MM.1S (cell line): ENCODE measurements around the gene SOX13.

Experiments used
- EZH2 ChIP-seq: fragments of 300-600 bp; sonication (generic); optimal IDR thresholded peaks from 2 replicates; pipeline ENCODE3; 2017; ENCODE audit warnings: low read depth, mild to moderate bottlenecking, antibody characterized with exemption, low read length, mixed read lengths
- EZH2phosphoT487 ChIP-seq: fragments of 300-600 bp; sonication (generic); IDR thresholded peaks from 2 replicates; pipeline ENCODE4 v1.6.1; 2018; ENCODE audit warnings: antibody characterized with exemption, low read length
- TF ChIP-seq, protein P1 (sequence below): fragments of 300-600 bp; sonication (generic); IDR thresholded peaks from 2 replicates; pipeline ENCODE4 v1.5.1; 2016; ENCODE audit warnings: antibody characterized with exemption, low read length, mixed read lengths

DNA sequence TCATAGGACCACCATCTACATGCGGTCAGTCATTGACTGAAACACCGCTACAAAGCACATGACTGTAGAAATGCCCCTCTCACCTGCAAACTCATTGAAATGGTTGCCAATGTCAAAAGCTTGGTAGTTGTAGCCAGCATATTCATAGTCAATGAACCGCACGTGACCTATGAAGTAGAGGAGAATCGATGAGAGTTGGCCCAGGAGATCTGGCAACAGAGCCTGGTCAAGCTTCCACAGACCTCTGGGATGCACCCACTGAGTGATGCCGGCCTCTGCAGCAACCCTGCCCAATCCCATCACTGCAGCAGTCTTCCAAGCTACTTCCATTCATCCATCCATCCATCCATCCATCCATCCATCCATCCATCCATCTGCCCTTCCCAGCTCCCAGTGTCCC, 67.0 kb downstream of the SOX13 start:
- TF ChIP-seq, protein P1, sequence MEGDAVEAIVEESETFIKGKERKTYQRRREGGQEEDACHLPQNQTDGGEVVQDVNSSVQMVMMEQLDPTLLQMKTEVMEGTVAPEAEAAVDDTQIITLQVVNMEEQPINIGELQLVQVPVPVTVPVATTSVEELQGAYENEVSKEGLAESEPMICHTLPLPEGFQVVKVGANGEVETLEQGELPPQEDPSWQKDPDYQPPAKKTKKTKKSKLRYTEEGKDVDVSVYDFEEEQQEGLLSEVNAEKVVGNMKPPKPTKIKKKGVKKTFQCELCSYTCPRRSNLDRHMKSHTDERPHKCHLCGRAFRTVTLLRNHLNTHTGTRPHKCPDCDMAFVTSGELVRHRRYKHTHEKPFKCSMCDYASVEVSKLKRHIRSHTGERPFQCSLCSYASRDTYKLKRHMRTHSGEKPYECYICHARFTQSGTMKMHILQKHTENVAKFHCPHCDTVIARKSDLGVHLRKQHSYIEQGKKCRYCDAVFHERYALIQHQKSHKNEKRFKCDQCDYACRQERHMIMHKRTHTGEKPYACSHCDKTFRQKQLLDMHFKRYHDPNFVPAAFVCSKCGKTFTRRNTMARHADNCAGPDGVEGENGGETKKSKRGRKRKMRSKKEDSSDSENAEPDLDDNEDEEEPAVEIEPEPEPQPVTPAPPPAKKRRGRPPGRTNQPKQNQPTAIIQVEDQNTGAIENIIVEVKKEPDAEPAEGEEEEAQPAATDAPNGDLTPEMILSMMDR: no peak
- no peak for TF ChIP-seq EZH2phosphoT487
- TF ChIP-seq EZH2: no peak
